ENCODE data around the gene SLC16A10.
"Not testable (repeated sequence)": the region's sequence is repeated elsewhere in the genome, so short reads cannot be mapped to it uniquely, and the experiment has no call there.

The SLC16A10 gene

DNA sequence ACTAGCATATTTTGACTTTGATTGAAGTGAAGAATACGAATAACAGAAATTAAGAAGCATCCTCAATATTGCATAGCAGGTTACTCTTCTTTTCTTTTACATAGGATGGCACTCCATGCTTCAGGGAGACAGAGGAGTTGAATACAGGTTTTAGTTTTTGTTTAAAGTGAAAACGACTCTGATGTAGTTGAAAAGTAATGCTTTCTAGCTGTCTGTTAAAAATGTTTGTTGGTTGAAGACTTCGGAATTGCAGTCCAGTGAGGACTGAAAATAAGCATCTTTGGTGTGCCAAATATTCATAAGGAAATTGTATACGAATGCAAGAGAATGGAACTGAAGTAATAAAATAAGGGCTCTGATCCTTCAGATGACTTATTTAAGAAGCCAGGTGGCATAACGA is 618 bp upstream of the SLC16A10 start:
- DNase-seq (ENCODE audit: low spot score) = no peak

- DNase-seq (ENCODE audit: low spot score) = peak; percentile 56
These were observed 766 bp downstream of the SLC16A10 start for GRCh38 chr6:111087871-111088667.

- peak; percentile 44 for DNase-seq (ENCODE audit: low spot score)
These were observed 1.3 kb downstream of the SLC16A10 start for GRCh38 chr6:111088668-111089003.

- DNase-seq (ENCODE audit: low spot score) = no peak
These were observed 3.5 kb downstream of the SLC16A10 start for GRCh38 chr6:111090766-111091165.

GRCh38 chr6:111091987-111092386 is 4.7 kb downstream of the SLC16A10 start:
- DNase-seq (ENCODE audit: low spot score) = no peak

- not testable (repeated sequence) for DNase-seq (ENCODE audit: low spot score)
These were observed 8.2 kb downstream of the SLC16A10 start for GRCh38 chr6:111095488-111095887.

GRCh38 chr6:111096246-111096645 is 8.9 kb downstream of the SLC16A10 start:
- DNase-seq (ENCODE audit: low spot score) = no peak

GRCh38 chr6:111098597-111098996 is 11.3 kb downstream of the SLC16A10 start:
- DNase-seq (ENCODE audit: low spot score) = no peak

- DNase-seq (ENCODE audit: low spot score) = no peak
These were observed 14.7 kb downstream of the SLC16A10 start for GRCh38 chr6:111101987-111102386.

DNA sequence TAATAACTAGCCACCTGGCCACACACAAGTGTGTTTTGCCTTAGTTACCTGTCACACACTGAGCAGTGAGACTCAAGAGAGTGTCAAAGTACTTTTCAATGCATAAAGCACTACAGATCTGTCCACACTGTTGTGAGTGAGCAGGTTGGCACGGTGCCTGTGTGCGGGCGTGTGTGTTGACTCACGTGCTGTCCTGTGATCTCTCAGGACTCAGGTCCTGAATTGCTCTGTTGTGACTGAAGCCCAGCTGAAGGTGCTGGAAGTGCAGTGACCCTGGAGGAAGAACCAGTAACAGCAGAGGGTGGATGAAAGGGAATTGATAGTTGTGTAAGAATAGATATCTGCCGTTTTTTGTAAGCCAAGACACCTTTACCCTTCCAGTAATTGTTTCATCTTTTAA is 18.3 kb downstream of the SLC16A10 start:
- DNase-seq (ENCODE audit: low spot score) = no peak

GRCh38 chr6:111107589-111107988 is 20.3 kb downstream of the SLC16A10 start:
- no peak for DNase-seq (ENCODE audit: low spot score)

DNA sequence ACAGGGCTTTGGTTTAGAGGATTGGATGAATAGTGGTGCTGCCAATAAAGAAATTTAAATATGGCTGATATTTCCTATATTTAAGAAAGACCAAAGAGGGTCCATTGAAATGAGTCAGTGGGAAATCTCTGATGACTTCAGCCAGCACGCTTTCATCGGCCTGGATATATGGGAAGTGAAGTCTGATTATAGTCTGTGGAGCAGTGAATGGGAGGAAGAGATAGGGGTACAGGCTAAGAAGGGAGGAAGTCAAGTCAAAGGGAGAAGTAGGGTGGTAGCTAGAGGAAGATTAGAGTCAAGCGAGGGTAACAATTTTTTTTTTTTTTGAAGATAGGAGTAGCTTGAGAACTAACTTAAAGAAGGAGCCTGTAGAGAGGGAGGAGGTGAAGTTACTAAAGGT is 22.7 kb downstream of the SLC16A10 start:
- DNase-seq (ENCODE audit: low spot score) = no peak

DNA sequence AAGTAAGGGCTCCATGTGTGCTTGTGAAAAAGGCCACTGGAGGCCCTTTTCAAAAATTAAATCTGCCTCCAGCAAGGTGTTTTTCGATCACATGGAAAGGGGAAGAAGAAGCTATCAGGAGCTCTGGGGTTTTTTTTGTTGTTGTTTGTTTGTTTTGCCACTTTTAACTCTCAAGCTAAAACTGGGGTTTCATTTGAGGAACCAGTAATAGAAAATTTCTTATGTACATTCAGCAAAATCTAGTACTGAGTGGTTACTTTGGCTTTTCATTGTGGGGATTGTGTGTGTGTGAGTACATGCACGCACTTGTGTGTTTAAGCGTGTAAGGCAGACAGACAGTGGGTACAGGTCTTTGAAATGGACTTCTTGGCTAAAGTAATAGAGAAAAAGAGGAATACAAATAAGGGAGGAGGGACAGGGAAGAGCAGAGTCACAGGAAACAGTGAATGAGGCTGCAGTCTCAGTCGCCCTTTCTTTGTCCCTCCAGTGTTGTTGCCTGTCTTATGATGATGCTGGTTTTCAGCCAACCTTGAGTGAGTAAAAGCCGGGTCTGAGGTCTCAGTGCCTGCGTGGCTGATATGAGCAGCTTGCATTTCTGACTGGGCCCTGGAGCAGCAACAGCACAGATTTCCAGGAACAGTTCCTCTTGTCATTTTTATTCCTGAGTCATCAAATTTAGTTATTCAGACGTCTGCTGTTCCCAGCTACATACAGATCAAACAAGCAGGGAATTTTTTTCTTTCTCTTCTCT is 26.2 kb downstream of the SLC16A10 start:
- DNase-seq (ENCODE audit: low spot score) = peak; percentile 73

DNA sequence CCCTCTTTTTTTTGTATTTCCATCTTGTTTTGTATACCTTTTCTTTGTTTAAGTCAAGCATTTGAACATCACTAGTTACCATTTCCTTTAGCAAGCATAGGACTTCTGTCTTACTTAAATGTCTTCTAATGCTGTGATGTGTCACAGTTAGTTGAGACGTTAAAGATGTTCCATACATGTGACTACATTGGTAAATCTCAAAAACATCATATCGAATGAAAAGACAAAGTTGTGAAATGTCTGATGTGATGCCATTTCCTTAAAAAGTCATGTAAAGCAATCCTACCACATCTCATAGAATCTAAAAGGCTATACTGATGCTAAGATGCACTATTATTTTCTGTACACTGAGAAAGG is 26.8 kb downstream of the SLC16A10 start:
- no peak for DNase-seq (ENCODE audit: low spot score)

GRCh38 chr6:111114482-111114881 is 27.2 kb downstream of the SLC16A10 start:
- no peak for DNase-seq (ENCODE audit: low spot score)

- no peak for DNase-seq (ENCODE audit: low spot score)
These were observed 31.5 kb downstream of the SLC16A10 start for GRCh38 chr6:111118826-111119225.

DNA sequence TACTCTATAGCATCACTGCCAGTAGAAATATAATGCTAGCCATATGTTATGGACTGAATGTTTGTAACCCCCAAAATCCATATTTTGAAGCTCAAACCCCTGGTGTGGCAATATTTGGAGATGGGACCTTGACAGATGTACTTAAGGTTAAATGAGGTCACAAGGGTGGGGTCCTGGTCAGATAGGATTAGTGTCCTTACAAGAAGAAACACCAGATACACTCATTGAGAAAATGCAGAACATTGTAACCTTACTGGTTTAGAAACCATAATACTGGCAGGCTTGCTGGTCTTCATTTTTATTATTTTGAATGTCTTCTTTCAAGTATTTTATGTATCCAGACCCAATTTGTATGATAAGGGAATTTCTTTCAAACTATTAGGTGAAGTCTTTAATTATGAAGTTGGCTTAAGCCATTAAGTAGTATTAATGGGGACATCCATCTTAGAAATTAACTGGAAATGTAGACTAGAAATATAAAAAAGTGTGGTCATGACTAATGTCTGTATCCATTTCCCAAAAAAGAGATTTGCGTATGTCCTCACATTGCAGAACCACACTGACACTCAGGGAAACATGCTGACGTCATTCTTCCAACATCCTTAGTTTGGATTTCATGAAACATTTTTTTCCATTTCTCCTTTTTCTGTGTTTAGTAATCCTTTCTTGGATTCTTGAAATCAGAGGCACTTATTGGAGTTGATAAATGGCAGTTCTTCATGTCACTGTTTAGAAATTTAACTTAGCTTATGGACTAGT is 32.4 kb downstream of the SLC16A10 start:
- DNase-seq (ENCODE audit: low spot score) = no peak

DNA sequence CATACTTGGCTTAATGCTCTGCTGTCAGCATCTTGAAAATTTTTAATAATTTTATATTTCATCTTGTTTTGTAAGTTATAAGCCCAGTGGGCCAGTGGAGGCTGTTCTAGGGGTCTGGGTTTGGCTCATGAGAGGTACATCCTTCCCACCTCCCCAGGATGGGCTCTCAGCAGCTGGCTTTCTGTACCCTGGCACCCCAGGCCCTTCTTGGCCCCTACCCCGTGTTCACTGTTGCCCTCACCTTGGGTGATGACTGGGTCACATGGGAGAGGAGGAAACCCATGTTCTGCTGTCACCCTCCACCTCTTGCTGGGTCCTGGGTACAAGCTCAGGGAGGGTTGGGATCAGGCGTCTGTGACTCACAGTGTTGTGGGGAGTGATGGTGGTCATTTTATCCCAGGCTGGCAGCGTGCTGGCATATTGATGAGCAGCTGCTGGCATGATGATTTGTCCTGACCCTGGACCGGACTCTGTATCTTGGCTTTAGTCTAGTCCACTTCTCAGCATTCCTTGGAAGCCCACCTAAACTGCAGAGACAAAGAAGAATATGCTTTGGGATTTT is 34.6 kb downstream of the SLC16A10 start:
- no peak for DNase-seq (ENCODE audit: low spot score)

DNA sequence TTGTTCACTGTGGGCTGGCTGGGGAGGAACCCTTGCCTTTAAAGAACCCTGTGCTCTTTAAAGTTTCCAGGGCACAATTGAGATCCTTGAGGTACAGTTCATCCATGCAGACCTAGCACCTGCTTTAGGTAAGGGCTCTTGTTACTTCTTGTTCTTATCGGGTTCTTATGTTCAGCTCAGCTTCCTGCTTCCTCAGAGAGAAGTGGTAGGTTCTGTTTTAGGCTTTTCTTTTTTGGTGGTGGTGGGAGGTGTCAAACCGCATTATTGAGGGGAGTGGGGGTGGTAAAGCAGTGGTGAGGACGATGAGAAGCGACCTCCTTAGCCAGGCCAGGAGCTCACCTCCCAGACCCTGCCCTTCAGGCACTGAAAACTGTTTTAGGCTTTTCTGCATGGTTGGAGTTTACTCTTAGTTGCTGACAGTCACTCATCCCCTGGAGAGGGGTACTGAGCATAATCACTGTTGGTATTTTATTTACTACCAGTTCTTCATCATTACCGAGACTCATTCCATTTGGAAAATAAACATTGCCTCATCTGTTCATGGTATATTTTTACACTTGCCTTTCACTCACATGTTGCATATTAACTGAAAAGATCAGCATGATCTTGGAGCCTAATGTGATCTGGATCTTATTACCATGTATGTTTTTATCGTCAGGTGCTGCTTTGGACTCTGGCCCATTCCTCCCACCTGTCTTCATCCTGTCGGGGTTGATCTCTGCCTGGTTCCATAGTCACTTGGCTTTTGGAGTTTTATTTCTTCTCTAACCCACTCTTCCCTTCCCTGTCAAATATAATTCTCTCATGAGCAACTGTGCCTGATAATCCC is 35.4 kb downstream of the SLC16A10 start:
- DNase-seq (ENCODE audit: low spot score) = peak; percentile 55

DNA sequence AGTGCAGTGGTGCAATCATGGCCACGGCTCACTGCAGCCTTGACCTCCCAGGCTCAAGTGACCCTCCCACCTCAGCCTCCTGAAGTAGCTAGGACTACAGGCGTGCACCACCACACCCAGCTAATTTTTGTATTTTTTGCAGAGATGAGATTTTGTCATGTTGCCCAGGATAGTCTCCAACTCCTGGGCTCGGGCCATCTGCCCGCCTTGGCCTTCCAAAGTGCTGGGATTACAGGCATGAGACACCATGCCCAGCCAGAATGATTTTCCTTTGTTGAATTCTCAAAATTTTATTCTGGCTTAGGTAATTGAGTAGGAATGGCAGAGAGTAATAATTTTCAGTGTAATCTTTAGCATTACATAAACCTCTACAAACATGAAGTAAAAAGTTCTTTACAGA is 37.1 kb downstream of the SLC16A10 start:
- DNase-seq (ENCODE audit: low spot score) = peak; percentile 82

- peak; percentile 58 for DNase-seq (ENCODE audit: low spot score)
These were observed 41.7 kb downstream of the SLC16A10 start for GRCh38 chr6:111129013-111129412.

GRCh38 chr6:111131018-111131417 is 43.7 kb downstream of the SLC16A10 start:
- not testable (repeated sequence) for DNase-seq (ENCODE audit: low spot score)
